ENCODE measurements around the gene SLC66A1. TPM values are rescaled to one million over a fixed set of nuclear protein-coding genes. Genes with fewer than 3 reads are reported as not detected.

SLC66A1 gene
- total and polyA plus RNA-seq, 2 donors, result 5.8 to 10.8 TPM

DNA sequence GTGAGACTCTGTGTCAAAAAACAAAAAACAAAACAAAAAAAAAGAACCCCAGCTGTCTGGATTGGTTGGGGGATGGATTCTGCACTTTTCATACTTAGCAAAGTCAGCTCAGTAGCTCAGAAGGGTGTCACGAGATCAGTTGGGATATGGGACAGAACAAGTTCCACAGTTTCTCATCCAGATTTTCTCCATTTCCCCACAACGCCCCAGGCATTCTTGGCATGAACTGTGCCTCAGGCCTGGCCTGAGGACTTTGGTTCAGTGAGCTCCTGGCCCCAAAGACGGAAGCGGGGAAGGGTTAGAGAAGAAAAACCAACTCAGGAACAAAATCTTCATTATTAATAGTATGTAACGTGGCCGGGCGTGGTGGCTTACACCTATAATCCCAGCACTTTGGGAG is 2.1 kb upstream of the SLC66A1 start:
- H3K27ac ChIP-seq (ENCODE audit: low read depth in 1 of 2, low read length in 1 of 2), result no peak overlapping the region
- WGBS, result 97% methylated on average over 7 of the region's 7 CpGs
- peaks cover 0 to 3% of the 10 kb centered on the region in 2 donors for H3K27me3 ChIP-seq (ENCODE audit: control insufficient read depth in 2 of 2, insufficient read depth in 1 of 2, low read length in 1 of 2)
- H3K36me3 ChIP-seq (ENCODE audit: control insufficient read depth in 2 of 2, insufficient read depth in 2 of 2, low read length in 1 of 2), result peaks cover 24 to 34% of the 10 kb centered on the region in 2 donors
- H3K9me3 ChIP-seq (ENCODE audit: control insufficient read depth in 2 of 2, insufficient read depth in 1 of 2, low read length in 1 of 2), result no peaks in the 10 kb centered on the region
- H3K4me3 ChIP-seq (ENCODE audit: low read length in 2 of 2), result no peak overlapping the region
- DNase-seq (ENCODE audit: low read depth in 6 of 9, low spot score in 9 of 9), result no peak
- peaks cover 5 to 20% of the 10 kb centered on the region in 2 donors for H3K4me1 ChIP-seq (ENCODE audit: control insufficient read depth in 2 of 2, insufficient read depth in 2 of 2, low read length in 2 of 2)

DNA sequence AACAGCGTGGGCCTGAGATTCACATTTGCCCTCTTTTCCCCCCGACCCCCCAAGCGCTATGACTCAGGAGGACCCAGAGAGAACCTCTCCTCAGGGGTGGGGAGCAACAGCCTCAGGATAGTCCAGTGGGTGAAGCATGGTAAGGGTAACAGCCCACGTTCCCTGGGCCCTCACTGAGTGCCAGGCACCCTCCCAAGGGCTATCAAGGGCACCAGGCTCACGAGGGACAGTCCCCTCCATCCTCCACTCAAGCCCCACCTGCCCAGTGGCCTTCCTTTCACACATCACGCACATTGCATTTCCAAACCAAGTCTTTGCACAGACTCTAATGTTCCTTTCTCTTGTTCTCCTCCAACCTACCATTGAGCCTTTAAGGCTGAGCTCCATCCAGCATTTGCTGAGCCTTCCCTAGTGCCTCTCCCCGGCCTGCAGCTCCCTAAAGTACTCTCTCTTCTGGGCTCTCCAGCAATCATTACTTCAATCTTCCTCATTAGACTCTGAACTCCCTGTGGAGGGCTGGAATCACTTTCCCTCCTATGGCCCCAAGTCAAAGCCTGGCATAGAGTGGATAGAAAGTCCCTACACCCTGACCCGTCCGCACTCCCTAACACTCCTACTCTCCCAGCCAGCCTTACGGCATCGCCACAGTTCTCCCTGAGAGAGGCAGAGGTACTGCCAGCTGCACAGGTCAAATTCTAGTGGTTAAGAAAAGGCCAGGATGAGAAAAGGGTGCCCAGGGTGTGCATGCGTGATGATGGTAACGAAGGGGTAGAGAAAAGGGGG is 1.2 kb upstream of the SLC66A1 start:
- peaks cover 5 to 24% of the 10 kb centered on the region in 2 donors for H3K4me1 ChIP-seq (ENCODE audit: control insufficient read depth in 2 of 2, insufficient read depth in 2 of 2, low read length in 2 of 2)
- H3K27ac ChIP-seq (ENCODE audit: low read depth in 1 of 2, low read length in 1 of 2), result no peak overlapping the region
- DNase-seq (ENCODE audit: low read depth in 6 of 9, low spot score in 9 of 9), result peak in 1 of 9 donors; percentile 21
- peaks cover 16 to 25% of the 10 kb centered on the region in 2 donors for H3K36me3 ChIP-seq (ENCODE audit: control insufficient read depth in 2 of 2, insufficient read depth in 2 of 2, low read length in 1 of 2)
- H3K4me3 ChIP-seq (ENCODE audit: low read length in 2 of 2), result peak overlapping the region; percentile 69 to 81
- peaks cover 0 to 3% of the 10 kb centered on the region in 2 donors for H3K27me3 ChIP-seq (ENCODE audit: control insufficient read depth in 2 of 2, insufficient read depth in 1 of 2, low read length in 1 of 2)
- no peaks in the 10 kb centered on the region for H3K9me3 ChIP-seq (ENCODE audit: control insufficient read depth in 2 of 2, insufficient read depth in 1 of 2, low read length in 1 of 2)
- 68% methylated on average over 13 of the region's 13 CpGs for WGBS

GRCh38 chr1:19311503-19311930 is 609 bp upstream of the SLC66A1 start:
- Histone ChIP-seq H3K4me1 (ENCODE audit: control insufficient read depth in 2 of 2, insufficient read depth in 2 of 2, low read length in 2 of 2) (peaks cover 5 to 24% of the 10 kb centered on the region in 2 donors), H3K9me3 (ENCODE audit: control insufficient read depth in 2 of 2, insufficient read depth in 1 of 2, low read length in 1 of 2) (no peaks in the 10 kb centered on the region), H3K36me3 (ENCODE audit: control insufficient read depth in 2 of 2, insufficient read depth in 2 of 2, low read length in 1 of 2) (peaks cover 12 to 20% of the 10 kb centered on the region in 2 donors), H3K27ac (ENCODE audit: low read depth in 1 of 2, low read length in 1 of 2) (peak overlapping the region in 1 of 2 donors; percentile 70), H3K4me3 (ENCODE audit: low read length in 2 of 2) (peak overlapping the region; percentile 69 to 81), H3K27me3 (ENCODE audit: control insufficient read depth in 2 of 2, insufficient read depth in 1 of 2, low read length in 1 of 2) (peaks cover 0 to 3% of the 10 kb centered on the region in 2 donors)
- 1% methylated on average over 29 of the region's 29 CpGs for WGBS
- peak in 1 of 9 donors; percentile 18 for DNase-seq (ENCODE audit: low read depth in 6 of 9, low spot score in 9 of 9)

DNA sequence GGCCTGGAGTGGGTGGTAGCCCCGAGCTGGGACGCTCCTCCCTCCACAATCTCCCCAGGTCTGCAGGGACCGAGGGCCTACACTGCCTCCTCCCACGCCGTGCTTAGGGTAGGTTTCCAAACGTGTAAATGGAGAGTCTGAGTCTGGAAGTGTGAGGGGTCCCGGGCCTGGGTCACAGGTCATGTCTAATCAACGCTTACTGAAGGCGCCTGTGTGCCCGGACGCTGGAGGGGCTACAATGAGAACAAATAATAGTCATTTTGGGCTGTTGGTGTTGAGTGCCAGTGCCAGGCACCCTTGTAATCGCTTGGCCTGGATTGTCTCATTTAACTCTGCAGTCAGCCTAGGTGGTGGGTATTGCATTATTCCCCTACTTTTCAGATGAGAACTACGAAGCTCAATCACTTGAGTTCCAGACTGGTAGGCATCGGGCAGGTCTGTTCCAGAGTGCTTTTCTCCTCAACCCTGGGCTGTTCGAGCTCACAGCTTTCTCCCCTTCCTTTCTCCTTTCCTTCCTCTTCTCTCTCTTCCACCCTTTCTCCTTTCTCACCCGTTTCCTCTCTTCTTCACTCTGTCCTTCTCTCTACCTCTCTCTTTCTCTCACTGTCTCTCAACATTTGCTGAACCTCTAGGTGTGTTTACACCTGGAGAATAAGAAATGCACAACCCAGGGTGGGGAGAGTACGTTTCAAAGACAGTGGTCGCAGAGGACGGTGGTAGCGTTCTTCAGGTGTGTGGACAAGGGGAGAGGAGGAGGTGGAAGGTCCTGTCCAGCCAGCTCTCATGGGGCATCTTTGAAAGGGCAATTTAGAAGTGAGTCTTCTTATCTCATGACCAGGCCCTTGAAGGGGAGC is 883 bp downstream of the SLC66A1 start:
- WGBS, result 56% methylated on average over 20 of the region's 20 CpGs
- peaks cover 5 to 24% of the 10 kb centered on the region in 2 donors for H3K4me1 ChIP-seq (ENCODE audit: control insufficient read depth in 2 of 2, insufficient read depth in 2 of 2, low read length in 2 of 2)
- no peak for DNase-seq (ENCODE audit: low read depth in 6 of 9, low spot score in 9 of 9)
- no peaks in the 10 kb centered on the region for H3K9me3 ChIP-seq (ENCODE audit: control insufficient read depth in 2 of 2, insufficient read depth in 1 of 2, low read length in 1 of 2)
- no peak overlapping the region for H3K27ac ChIP-seq (ENCODE audit: low read depth in 1 of 2, low read length in 1 of 2)
- peaks cover 6 to 8% of the 10 kb centered on the region in 2 donors for H3K36me3 ChIP-seq (ENCODE audit: control insufficient read depth in 2 of 2, insufficient read depth in 2 of 2, low read length in 1 of 2)
- H3K27me3 ChIP-seq (ENCODE audit: control insufficient read depth in 2 of 2, insufficient read depth in 1 of 2, low read length in 1 of 2), result peaks cover 0 to 3% of the 10 kb centered on the region in 2 donors
- H3K4me3 ChIP-seq (ENCODE audit: low read length in 2 of 2), result peak overlapping the region; percentile 63 to 81

DNA sequence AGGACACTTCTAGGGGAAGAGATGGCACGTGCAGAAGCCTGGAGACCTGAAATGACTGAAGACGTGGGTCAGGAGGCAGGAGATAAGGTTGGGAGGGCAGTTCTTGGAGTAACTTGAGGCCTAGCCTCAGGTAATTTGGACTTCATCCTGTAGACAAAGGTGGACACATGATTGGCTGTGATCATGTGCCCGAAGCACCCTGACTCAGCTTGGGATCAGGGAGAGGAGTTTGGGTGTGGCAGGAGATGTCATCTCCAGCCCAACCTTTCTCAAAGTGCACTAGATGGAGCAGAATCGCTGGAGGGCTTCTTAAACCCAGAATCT is 1.5 kb downstream of the SLC66A1 start:
- Histone ChIP-seq H3K27ac (ENCODE audit: low read depth in 1 of 2, low read length in 1 of 2) (no peak overlapping the region), H3K36me3 (ENCODE audit: control insufficient read depth in 2 of 2, insufficient read depth in 2 of 2, low read length in 1 of 2) (peaks cover under 1 to 3% of the 10 kb centered on the region in 2 donors), H3K9me3 (ENCODE audit: control insufficient read depth in 2 of 2, insufficient read depth in 1 of 2, low read length in 1 of 2) (no peaks in the 10 kb centered on the region), H3K4me3 (ENCODE audit: low read length in 2 of 2) (no peak overlapping the region), H3K4me1 (ENCODE audit: control insufficient read depth in 2 of 2, insufficient read depth in 2 of 2, low read length in 2 of 2) (peaks cover 5 to 24% of the 10 kb centered on the region in 2 donors), H3K27me3 (ENCODE audit: control insufficient read depth in 2 of 2, insufficient read depth in 1 of 2, low read length in 1 of 2) (peaks cover 0 to 3% of the 10 kb centered on the region in 2 donors)
- 96% methylated on average over 4 of the region's 4 CpGs for WGBS
- DNase-seq (ENCODE audit: low read depth in 6 of 9, low spot score in 9 of 9), result no peak

DNA sequence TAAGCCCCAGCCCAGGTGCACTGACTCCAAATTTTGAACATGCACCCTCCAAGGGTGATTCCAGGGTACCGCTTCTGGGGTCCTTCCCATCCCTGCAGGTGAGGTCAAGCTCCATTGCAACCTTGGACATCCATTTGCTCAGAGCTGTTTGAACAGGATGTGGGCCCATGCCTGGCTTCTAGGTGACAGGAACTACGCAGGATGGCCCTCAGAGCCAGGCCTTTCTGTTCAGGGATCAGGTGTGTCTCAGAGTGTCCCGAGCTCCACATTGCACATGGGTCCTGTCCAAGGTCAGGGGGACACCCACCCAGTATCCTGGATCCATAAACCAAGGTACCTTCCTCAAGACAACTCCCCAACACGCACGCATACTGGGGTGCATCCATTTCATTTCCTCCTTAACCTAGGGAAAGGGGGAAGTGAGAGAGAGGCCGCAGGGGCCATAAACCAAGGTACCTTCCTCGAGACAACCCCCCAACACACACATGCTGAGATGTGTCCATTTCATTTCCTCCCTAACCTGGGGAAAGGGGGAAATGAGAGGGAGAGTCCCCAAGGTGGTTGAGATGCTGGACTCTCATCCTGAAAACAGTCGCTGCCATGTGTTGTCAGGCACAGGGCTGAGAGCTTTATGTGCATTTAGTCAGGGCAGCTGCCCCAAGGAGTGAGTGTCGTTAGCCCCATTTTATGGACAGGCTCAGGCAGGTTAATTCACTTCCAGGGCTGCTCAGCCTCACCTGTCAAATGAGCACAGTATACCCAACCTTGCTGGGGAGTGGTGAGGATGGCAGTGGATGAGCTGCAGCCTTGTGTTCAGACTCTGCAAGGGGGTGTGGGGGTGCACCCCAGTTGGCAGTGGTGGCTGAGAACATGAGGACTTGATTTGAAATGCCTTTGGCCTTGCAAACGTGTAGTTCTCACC is 2.1 kb downstream of the SLC66A1 start:
- Histone ChIP-seq H3K4me3 (ENCODE audit: low read length in 2 of 2) (no peak overlapping the region), H3K27me3 (ENCODE audit: control insufficient read depth in 2 of 2, insufficient read depth in 1 of 2, low read length in 1 of 2) (peaks cover 0 to 3% of the 10 kb centered on the region in 2 donors), H3K9me3 (ENCODE audit: control insufficient read depth in 2 of 2, insufficient read depth in 1 of 2, low read length in 1 of 2) (no peaks in the 10 kb centered on the region), H3K4me1 (ENCODE audit: control insufficient read depth in 2 of 2, insufficient read depth in 2 of 2, low read length in 2 of 2) (peaks cover 5 to 24% of the 10 kb centered on the region in 2 donors), H3K27ac (ENCODE audit: low read depth in 1 of 2, low read length in 1 of 2) (no peak overlapping the region), H3K36me3 (ENCODE audit: control insufficient read depth in 2 of 2, insufficient read depth in 2 of 2, low read length in 1 of 2) (peaks cover 0 to 3% of the 10 kb centered on the region in 2 donors)
- 93% methylated on average over 10 of the region's 10 CpGs for WGBS
- no peak for DNase-seq (ENCODE audit: low read depth in 6 of 9, low spot score in 9 of 9)

GRCh38 chr1:19315378-19316198 is 3.5 kb downstream of the SLC66A1 start:
- Histone ChIP-seq H3K9me3 (ENCODE audit: control insufficient read depth in 2 of 2, insufficient read depth in 1 of 2, low read length in 1 of 2) (no peaks in the 10 kb centered on the region), H3K36me3 (ENCODE audit: control insufficient read depth in 2 of 2, insufficient read depth in 2 of 2, low read length in 1 of 2) (peaks cover 0 to 3% of the 10 kb centered on the region in 2 donors), H3K4me3 (ENCODE audit: low read length in 2 of 2) (no peak overlapping the region), H3K27ac (ENCODE audit: low read depth in 1 of 2, low read length in 1 of 2) (no peak overlapping the region), H3K27me3 (ENCODE audit: control insufficient read depth in 2 of 2, insufficient read depth in 1 of 2, low read length in 1 of 2) (peaks cover 0 to 3% of the 10 kb centered on the region in 2 donors), H3K4me1 (ENCODE audit: control insufficient read depth in 2 of 2, insufficient read depth in 2 of 2, low read length in 2 of 2) (peaks cover 5 to 24% of the 10 kb centered on the region in 2 donors)
- no peak for DNase-seq (ENCODE audit: low read depth in 6 of 9, low spot score in 9 of 9)
- WGBS, result 43% methylated on average over 17 of the region's 17 CpGs

Data from thymus (tissue), 11 donors.